Panc1 (cell line): ENCODE results near the gene TNIK. TPM values are rescaled to one million over a fixed set of nuclear protein-coding genes. Genes with fewer than 3 reads are reported as not detected.

Source experiments
- ATAC-seq: fragments of 200-7000 bp; cut with Tn5 transposase; 2 replicates; pipeline ENCODE4 v1.9.1; 2020; ENCODE audit warnings: mild to moderate bottlenecking, moderate library complexity
- BruUV-seq: library from RNA; stranded (reverse); fragments of 400-500 nt; replicated peaks from 2 replicates; lab custom pipeline; 2021; lab: Mats Ljungman, UMichigan
- CTCF ChIA-PET: fragments of 300-600 bp; sonication (Branson Sonifier 250); formaldehyde crosslinking; loops from one replicate; lab custom pipeline; 2022; ENCODE audit warnings: antibody characterized with exemption; lab: Charles Lee
- POLR2A ChIA-PET: fragments of 300-600 bp; sonication (Branson Sonifier 250); formaldehyde crosslinking; loops from one replicate; lab custom pipeline; 2022; ENCODE audit warnings: antibody characterized with exemption; lab: Charles Lee
- DNase-seq: peaks from one replicate; pipeline ENCODE4 v3.0.0-alpha.2; 2010; ENCODE audit warnings: low read depth, low spot score
- H3K27ac ChIP-seq: 2 replicates; pipeline ENCODE4 v1.5.1; 2011; ENCODE audit warnings: mild to moderate bottlenecking, low read length, inconsistent platforms
- H3K27me3 ChIP-seq: fragments of 200-500 bp; sonication (Bioruptor generic); 2 replicates; pipeline ENCODE4 v1.6.0; 2014; ENCODE audit warnings: low read length, inconsistent platforms; ENCODE audit not compliant: control insufficient read depth, insufficient read depth
- H3K36me3 ChIP-seq: fragments of 200-500 bp; sonication (Bioruptor generic); 2 replicates; pipeline ENCODE4 v1.5.1; 2014; ENCODE audit warnings: inconsistent platforms, mild to moderate bottlenecking, low read length, moderate library complexity; ENCODE audit not compliant: control insufficient read depth, insufficient read depth
- H3K4me1 ChIP-seq: 2 replicates; pipeline ENCODE4 v1.5.1; 2011; ENCODE audit warnings: inconsistent platforms, mild to moderate bottlenecking, low read length, moderate library complexity; ENCODE audit not compliant: control insufficient read depth, insufficient read depth
- H3K4me3 ChIP-seq, 2 experiments: 2 replicates each; pipeline ENCODE4 v1.5.1; 2011 to 2012; ENCODE audit warnings: low read depth in 2 of 2, low read length in 2 of 2, mild to moderate bottlenecking in 2 of 2, inconsistent platforms in 1 of 2, moderate library complexity in 1 of 2
- H3K9me3 ChIP-seq: fragments of 200-500 bp; sonication (Bioruptor generic); 2 replicates; pipeline ENCODE4 v1.5.1; 2014; ENCODE audit warnings: low read depth, mild to moderate bottlenecking, inconsistent platforms, low read length, moderate library complexity; ENCODE audit not compliant: control insufficient read depth, insufficient read depth
- POLR2AphosphoS5 ChIP-seq: IDR thresholded peaks from 2 replicates; pipeline ENCODE4 v1.6.1; 2012; ENCODE audit warnings: mild to moderate bottlenecking, low read depth, low read length, moderate library complexity
- SIN3A ChIP-seq: IDR thresholded peaks from 2 replicates; pipeline ENCODE4 v1.6.1; 2012; ENCODE audit warnings: low read depth, mild to moderate bottlenecking, low read length, moderate library complexity, borderline replicate concordance; ENCODE audit not compliant: insufficient read depth
- TCF7L2 ChIP-seq: IDR thresholded peaks from 2 replicates; pipeline ENCODE4 v1.6.1; 2011; ENCODE audit warnings: mild to moderate bottlenecking, low read depth, low read length, inconsistent platforms
- in situ Hi-C: cut with HindIII; loops from 2 replicates; pipeline ENCODE4 v1.10.0; 2016; ENCODE audit warnings: low sequenced_read_pairs, low pct_unique_long_range_greater_than_20kb
- intact Hi-C: fragments of 100-400 bp; cut with micrococcal nuclease; formaldehyde crosslinking; loops from one replicate; pipeline ENCODE4 v1.10.0; 2022; ENCODE audit not compliant: unreplicated experiment
- total RNA-seq: library from RNA; stranded (reverse); gene quantifications from one replicate; pipeline ENCODE4 v1.2.1, GENCODE V29; 2021; ENCODE audit not compliant: unreplicated experiment
- TF ChIP-seq, protein P1 (sequence below), 2 experiments: IDR thresholded peaks; 2 replicates each; pipeline ENCODE4 v1.6.1; 2011 to 2012; ENCODE audit warnings: low read depth in 2 of 2, control low read depth in 1 of 2, low read length in 1 of 2, mild to moderate bottlenecking in 1 of 2, moderate library complexity in 1 of 2; ENCODE audit not compliant: insufficient read depth in 1 of 2
- TF ChIP-seq, protein P2 (sequence below): fragments of 450-650 bp; IDR thresholded peaks from 2 replicates; pipeline ENCODE4 v1.5.1; 2017; ENCODE audit warnings: mild to moderate bottlenecking

The TNIK gene
- total RNA-seq, 1 experiment from 2014 or later: 1.9 TPM

DNA sequence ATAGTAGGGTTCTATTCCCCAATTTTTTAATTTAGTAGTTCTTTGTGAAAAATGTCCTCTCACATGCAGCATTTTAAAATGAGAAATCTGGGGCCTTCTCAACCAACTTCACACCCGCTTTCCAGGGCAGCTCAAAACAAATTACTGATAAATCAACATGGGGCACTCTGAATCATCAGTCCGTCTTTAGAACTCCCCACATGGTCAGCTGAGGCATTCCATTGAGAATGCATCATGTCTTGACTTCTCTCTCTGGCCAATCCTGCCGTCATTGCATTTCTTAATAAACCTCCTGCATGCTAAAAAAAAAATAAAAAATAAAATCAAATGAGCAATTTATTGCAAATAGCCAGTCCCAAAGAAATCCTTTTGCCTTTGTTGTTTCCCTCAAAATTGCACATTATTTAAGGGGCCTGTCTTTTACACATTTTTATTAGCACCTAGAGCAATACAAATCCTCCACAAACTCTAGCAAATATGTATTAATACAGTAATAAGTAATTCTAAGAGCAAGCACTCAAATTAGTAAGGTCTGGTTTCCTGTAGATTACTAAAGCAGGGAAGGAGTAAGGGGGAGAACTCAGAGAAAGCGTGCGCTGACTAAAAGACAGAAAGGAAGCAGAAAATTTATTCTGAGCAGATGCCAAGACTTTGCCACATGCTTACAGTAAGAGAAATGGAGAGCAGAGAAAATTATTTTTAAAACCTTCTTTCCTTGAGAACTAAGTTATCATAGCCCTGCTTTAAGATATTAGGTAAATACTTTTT is 175.7 kb downstream of the TNIK start:
- H3K4me3 ChIP-seq: no peak overlapping the region
- no peak overlapping the region for H3K27ac ChIP-seq
- in situ Hi-C loops (no loop called here), intact Hi-C loops (no loop called here)
- no peaks in the 10 kb centered on the region for H3K36me3 ChIP-seq
- no peak for TF ChIP-seq SIN3A
- TF ChIP-seq, protein P1, sequence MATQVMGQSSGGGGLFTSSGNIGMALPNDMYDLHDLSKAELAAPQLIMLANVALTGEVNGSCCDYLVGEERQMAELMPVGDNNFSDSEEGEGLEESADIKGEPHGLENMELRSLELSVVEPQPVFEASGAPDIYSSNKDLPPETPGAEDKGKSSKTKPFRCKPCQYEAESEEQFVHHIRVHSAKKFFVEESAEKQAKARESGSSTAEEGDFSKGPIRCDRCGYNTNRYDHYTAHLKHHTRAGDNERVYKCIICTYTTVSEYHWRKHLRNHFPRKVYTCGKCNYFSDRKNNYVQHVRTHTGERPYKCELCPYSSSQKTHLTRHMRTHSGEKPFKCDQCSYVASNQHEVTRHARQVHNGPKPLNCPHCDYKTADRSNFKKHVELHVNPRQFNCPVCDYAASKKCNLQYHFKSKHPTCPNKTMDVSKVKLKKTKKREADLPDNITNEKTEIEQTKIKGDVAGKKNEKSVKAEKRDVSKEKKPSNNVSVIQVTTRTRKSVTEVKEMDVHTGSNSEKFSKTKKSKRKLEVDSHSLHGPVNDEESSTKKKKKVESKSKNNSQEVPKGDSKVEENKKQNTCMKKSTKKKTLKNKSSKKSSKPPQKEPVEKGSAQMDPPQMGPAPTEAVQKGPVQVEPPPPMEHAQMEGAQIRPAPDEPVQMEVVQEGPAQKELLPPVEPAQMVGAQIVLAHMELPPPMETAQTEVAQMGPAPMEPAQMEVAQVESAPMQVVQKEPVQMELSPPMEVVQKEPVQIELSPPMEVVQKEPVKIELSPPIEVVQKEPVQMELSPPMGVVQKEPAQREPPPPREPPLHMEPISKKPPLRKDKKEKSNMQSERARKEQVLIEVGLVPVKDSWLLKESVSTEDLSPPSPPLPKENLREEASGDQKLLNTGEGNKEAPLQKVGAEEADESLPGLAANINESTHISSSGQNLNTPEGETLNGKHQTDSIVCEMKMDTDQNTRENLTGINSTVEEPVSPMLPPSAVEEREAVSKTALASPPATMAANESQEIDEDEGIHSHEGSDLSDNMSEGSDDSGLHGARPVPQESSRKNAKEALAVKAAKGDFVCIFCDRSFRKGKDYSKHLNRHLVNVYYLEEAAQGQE (IDR thresholded peaks at IDR 0.05; ENCODE audit: insufficient read depth in 1 of 2, low read depth in 2 of 2, low read length in 1 of 2): no peak
- TF ChIP-seq, protein P2, sequence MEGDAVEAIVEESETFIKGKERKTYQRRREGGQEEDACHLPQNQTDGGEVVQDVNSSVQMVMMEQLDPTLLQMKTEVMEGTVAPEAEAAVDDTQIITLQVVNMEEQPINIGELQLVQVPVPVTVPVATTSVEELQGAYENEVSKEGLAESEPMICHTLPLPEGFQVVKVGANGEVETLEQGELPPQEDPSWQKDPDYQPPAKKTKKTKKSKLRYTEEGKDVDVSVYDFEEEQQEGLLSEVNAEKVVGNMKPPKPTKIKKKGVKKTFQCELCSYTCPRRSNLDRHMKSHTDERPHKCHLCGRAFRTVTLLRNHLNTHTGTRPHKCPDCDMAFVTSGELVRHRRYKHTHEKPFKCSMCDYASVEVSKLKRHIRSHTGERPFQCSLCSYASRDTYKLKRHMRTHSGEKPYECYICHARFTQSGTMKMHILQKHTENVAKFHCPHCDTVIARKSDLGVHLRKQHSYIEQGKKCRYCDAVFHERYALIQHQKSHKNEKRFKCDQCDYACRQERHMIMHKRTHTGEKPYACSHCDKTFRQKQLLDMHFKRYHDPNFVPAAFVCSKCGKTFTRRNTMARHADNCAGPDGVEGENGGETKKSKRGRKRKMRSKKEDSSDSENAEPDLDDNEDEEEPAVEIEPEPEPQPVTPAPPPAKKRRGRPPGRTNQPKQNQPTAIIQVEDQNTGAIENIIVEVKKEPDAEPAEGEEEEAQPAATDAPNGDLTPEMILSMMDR: no peak
- TF ChIP-seq TCF7L2: no peak
- no peak for TF ChIP-seq POLR2AphosphoS5
- no TSS peak for BruUV-seq
- no peaks in the 10 kb centered on the region for H3K9me3 ChIP-seq
- ChIA-PET POLR2A (no interaction called here), CTCF (interaction anchor here (0.7 kb wide), 1 partner anchor 81 kb away, joined by 3 read pairs; no protein-coding TSS in a partner anchor)
- H3K27me3 ChIP-seq: peaks cover 16% of the 10 kb centered on the region; the same call in 1 of the 2 replicates
- ATAC-seq: no peak
- no peaks in the 10 kb centered on the region for H3K4me1 ChIP-seq
- peak; percentile 18 for DNase-seq

GRCh38 chr3:171283848-171284222 is 176.4 kb downstream of the TNIK start:
- in situ Hi-C loops: no loop called here
- BruUV-seq: no TSS peak
- Histone ChIP-seq H3K27me3 (peaks cover 16% of the 10 kb centered on the region; the same call in 1 of the 2 replicates), H3K9me3 (no peaks in the 10 kb centered on the region), H3K36me3 (no peaks in the 10 kb centered on the region), H3K27ac (no peak overlapping the region), H3K4me3 (no peak overlapping the region), H3K4me1 (no peaks in the 10 kb centered on the region)
- DNase-seq (no peak), ATAC-seq (no peak)
- TF ChIP-seq, protein P1 (IDR thresholded peaks at IDR 0.05; ENCODE audit: insufficient read depth in 1 of 2, low read depth in 2 of 2, low read length in 1 of 2): no peak
- TF ChIP-seq POLR2AphosphoS5 (no peak), TCF7L2 (no peak), SIN3A (no peak)
- TF ChIP-seq, protein P2: no peak
- intact Hi-C loops: no loop called here
- ChIA-PET CTCF (interaction anchor here (0.7 kb wide), 1 partner anchor 82 kb away, joined by 3 read pairs; no protein-coding TSS in a partner anchor), POLR2A (no interaction called here)
